HG02970 (cell line): Measurements from ENCODE around the gene CTIF.

ENCODE experiments used
- ATAC-seq: cut with Tn5 transposase; IDR thresholded peaks from one replicate; pipeline ENCODE4 v1.9.1; 2021; ENCODE audit warnings: mild to moderate bottlenecking, moderate library complexity, moderate number of reproducible peaks; ENCODE audit not compliant: unreplicated experiment, low FRiP score

The CTIF gene

DNA sequence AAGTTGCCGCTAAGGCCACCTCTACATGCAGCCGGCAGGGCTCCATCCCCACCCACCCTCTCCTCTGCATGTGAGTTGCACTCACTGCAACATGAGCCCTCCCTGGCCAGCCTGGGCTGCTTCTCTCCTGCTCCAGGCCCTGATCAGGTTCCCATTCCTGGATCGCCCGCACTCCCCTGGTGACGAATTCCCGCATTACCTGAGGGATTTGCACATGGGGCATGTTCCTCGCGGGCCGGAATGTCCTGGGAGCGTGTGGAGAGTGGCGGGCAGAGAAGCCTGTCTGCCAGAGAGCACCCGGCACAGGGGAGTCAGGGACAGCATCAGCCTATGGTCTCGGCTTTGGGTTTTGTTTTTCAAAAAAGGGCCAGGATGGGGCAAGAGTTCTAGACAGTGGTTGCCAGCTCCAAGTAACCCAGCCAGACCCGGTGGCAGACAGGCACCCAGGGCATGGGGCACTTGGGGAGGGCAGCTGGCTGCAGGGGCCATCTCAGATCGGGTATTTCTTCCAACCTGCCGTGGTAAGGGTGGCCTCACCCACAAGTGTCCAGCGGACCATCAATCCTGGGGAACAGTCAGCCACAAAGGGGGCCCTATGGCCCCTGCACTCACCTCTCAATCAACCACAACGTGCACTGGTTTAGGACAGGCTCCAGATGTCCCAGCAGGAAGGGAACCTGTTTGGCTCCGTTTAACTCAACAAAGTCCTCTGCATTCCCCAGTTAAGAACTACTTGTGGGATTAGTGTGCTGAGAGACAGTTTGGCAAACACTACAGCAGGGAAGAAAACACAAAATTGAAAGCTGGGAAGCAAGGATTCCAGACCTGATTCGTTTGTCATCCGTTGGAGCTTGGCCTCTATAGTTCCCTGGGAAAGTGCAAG lies 224.2 kb downstream of the CTIF start:
- no peak for ATAC-seq

DNA sequence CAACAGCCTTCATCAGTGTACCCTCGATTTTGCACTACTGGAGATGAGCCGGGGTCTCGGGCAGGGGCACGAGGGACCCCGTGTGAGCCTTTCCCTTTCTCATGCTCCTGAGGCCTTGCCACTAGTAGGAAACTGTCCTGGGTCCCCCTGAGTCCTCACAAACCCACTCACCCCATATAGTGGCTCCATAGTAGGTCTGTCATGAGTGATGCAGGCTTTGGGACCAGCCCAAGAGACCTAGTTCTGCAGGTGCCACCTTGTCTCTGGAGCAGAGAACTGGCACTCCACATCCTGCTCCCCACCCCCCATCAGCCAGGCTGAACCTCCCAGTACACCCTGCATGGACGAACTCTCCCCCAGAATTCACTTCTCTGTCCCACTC lies 224.9 kb downstream of the CTIF start:
- ATAC-seq: no peak

DNA sequence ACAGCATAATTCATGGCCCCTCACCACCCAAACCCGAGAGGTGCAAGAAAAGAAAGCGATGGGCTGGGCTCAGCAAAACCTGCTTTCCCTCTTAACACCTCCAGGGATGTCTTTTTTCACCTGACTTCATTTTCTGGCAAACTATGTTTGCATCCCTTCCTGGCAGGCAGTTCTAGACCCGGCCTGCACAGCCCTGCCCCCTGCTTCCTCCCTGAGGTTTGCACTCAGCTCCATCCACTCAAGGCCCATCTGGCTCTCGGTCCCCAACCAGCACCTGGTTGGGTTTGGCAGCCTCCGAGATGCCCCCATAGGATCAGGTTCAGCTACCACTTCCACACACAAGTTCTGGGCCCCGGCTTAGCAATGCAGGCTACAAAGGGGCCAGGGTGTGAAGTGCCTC lies 226.2 kb downstream of the CTIF start:
- ATAC-seq: no peak

DNA sequence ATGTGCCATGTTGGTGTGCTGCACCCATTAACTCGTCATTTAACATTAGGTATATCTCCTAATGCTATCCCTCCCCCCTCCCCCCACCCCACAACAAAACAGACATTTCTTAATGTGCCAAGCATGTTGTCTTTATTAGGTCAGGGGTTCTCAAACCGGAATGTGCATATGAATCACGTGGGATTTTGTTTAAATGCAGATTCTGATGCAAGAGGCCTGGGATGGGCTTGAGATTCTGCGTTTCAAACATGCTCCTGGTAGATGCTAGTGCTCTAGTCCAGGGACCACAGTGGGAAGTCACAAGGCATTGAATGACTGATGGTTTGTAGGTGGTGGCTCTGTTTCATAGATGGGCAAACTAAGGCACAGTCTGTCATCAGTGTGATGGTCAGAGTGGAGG lies 227.2 kb downstream of the CTIF start:
- no peak for ATAC-seq

DNA sequence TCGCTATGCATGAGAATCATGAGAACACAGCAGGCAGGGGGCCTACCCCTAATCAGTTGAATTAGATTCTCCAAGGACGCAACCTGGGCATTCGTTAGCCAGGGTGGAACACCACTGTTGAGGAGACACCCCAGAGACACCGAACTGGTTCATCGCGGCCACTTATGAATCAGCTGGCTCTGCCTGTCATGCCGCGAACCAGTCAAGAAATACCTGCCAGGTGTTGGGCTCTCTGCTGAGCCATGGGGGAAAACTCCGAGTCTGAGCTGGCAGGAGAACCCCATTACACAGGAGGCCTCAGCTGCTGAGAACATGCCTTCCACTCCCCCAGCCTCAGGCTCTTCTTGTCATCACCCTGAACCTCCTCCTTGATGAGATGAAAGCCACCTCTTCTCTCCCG lies 227.7 kb downstream of the CTIF start:
- ATAC-seq: no peak

DNA sequence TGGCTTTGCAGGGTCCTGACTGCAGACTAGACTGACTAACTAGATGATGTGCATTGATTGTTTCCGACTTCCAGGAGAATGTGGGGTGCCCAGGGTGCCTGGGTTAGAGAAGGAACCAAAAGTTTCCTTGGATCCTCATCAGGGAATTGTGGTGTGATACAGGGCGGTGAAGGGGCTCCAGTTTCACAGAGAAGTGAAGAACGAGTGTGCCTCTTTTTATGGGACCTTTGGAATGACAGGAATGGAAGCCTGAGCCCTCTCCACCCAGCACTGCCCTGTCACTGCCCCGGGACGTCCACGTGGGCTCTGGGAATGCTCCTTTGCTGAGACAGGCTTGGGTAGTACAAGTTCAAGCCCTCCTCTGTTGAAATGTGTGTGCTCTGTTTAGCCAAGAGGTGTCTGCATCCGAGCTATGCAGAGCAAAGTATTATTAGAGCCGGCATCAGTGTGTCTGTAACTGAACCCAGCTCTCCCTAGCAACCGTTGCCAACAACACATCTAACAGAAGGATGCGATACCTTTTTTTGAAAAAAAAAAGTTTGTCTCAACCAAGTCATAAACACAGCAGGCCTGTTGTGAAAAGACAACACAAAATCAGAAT lies 228.4 kb downstream of the CTIF start:
- no peak for ATAC-seq

DNA sequence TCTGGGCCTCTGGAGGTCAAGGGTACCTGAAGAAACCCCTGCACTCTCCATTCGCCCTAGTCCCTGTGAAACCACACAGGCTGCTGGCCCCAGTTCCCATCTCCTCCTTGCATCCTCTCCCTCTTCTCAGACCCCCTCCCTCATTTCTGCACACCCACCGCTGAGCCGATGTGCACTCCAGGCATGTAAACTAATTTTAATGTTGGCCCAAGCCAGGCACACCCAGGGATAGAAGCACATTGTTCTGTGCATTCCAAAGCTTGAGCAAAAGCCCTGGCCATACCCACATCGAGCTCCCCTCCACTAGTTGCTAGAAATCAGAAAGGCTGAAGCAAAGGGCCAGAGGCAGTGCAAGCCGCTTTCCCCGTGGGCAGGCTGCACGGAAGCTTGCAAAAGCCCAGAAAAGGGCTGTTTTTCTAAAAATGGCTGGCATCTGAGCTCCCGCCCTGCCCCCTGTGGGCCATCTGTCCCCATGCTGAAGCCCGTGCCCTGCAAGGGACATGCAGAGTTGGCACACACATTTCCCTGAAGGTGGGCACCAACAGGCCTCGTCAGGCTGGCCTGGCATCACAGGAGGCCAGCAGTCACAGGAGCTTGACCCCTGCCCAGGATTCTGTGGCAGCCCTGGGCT lies 230.3 kb downstream of the CTIF start:
- no peak for ATAC-seq

DNA sequence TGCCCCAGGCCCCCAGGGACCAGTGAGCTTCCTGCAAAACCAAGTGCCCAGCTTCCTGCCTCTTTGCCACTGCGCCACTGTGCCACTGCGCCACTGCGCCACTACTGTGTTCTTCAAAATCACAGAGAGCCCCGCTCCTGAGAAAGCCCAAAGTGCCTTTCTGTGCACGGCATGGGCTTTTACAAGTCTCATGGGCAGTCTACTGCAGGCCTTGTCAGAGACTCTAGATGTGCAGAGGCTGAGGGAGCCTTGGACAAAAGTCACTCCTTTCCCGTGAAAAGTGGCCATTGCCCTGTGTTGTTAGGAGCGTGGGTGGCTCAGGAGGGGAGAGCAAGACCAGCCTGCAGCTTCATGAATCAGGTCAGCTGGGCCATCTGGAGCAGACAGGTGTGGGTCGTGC lies 231.4 kb downstream of the CTIF start:
- no peak for ATAC-seq

DNA sequence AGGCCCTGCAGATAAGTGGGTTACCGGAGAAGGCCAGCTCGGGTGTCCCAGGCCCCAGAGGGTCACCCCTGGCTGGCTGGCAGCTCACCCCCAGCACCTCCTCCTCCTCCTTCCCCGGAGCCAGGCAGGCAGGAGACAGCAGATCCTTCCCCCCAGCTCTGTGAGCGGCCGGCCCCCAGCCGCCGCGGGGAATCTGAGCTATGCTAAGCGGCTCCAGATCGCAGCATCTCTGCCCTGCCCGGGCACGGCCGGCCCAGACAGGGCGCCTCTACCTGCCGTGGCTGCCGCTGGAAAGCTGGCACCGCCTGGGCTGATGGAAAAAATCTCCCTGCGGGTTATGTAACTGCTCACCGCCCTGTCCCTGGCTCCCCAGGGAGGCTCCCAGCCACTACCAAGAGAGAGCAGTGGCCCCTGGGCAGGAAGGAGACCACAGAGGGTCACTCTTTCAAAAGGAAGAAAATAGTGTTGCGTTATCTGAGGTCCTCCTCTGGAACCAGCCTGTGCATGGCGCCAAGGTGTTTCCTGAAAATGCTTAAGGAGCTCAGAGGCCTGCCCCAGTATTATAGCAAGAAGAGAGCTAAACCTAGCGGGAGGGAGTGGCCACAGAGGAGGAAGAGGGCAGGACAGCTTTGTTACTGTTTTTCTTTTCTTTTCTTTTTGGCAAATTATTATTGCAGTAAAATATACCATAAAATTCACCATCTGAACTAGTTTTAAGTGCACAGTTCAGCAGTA lies 233.0 kb downstream of the CTIF start:
- no peak for ATAC-seq

DNA sequence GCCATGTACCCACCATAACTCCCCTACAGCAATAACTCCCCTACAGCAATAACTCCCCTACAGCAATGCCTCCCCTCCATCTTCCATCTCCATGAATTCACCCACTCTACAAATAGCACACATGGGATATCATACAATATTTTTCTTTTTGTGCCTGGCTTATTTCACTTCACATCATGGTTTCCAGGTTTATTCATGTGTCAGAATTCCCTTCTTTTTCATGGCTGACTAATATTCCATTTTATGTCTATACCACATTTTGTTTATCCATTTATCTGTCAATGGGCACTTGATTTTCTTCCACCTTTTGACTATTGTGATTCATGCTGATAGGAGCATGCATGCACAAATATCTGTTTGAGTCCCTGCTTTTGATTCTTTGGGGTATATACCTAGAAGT lies 233.6 kb downstream of the CTIF start:
- ATAC-seq: no peak

DNA sequence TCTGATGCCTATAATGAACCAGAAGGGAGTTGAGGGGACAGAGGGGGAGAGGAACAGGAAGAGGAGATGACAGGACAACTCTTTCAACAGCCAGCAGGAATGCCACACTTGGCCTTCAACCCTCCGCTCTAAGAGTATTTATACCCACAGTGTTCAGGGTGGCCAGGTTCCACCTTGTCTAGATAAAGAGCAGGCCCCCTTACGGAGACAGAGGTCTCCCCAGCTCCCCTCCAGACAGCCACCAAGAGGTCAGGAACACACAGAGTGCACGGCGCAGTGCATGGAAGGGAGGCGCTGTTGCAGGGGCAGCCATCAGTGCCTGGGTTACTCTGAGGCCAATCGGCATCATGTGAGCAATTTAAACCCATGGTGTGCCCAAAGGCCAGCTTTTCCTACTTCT lies 235.0 kb downstream of the CTIF start:
- ATAC-seq: no peak

DNA sequence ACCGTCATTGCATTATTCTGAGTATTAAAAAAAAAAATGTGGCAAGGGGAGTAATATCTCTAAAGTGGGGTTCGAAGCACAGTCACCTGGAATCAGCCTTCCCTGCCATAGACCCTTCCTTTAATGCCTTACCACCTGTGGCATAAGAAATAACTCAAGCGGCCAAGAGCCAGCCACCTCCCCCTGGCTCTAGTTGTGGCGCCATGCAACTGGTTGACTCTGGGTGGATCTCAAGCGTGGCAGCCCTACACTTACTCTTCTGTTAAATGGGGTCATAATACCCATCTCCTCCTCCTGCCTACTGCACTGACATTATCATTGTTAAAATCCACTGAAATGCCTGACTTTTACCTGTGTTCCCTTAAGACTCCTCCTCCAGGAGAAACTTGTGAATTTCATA lies 236.1 kb downstream of the CTIF start:
- ATAC-seq: no peak

DNA sequence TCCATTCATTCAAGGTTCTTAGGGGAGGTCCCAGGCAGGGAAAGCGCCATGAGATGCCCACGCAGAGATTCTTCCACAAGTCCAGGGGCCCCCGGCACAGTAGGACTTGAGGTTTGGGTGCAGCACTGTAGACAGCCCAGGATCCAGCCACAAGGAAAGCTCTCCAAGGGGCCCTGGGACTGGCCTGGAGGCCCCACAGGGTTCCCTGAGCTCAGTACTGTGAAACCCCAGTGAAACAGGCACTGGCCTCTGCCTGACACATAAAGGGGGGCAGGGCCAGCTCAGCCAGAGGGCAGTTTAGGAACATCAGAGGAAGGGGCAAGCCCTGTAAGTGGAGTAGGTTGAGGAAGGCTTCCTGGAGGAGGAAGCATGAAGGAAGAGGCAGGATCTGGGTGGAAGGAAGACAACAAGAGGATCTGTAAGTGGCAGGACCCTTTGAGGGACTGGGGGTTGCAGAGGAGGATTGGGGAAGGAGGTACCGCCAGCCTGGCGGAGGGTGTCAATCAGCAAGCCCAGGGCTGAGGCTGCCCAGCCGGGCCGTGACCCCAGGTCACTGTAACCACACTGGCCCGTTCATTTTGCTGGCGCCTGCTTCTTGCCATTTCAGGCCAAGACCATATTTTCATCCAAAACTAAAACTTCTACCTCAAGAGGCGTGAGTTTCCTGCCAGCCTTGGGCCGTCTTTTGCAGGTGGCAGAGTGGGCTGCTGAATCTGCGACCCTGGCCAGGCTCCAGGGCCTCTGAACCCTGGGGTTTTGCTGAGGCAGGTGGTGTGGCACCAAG lies 236.7 kb downstream of the CTIF start:
- ATAC-seq: no peak

DNA sequence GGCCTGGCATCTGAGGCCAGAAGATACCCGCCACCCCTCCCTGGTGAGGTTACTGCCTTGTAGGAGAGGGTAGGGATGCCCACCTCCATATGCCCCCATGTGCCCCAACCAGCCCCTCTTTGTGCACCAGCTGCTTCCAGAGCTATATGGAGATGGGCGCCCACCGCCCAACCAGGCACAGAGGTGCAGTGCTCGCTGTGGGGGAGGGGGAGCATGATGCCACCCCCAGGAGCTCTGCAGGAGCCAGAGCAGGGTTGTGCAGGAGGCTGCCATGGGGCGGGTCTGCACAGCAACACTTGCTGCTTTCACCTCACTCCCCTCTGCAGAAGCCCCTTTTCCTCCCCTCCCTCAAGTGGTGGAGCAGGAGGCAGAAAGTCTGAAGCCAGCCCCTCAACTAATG lies 237.3 kb downstream of the CTIF start:
- ATAC-seq: no peak

DNA sequence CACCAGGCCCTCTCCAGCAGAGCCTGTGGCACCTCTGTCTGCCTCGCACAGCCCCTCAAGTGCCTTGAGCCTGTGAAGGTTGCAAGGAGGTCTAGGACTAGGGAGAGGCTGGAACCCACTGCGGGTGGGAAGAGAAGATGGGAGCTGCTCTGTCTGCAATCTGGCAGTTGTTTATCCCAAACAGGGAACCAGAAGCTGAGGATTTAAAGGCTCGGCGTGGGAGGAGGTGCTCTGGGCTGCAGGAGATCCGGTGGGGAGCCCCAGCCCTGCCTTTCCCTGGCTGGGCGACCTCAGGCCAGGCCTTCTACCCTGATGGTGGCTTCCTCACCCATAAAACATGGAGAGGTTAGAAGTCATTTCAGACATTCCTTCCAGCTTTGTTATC lies 237.8 kb downstream of the CTIF start:
- no peak for ATAC-seq

DNA sequence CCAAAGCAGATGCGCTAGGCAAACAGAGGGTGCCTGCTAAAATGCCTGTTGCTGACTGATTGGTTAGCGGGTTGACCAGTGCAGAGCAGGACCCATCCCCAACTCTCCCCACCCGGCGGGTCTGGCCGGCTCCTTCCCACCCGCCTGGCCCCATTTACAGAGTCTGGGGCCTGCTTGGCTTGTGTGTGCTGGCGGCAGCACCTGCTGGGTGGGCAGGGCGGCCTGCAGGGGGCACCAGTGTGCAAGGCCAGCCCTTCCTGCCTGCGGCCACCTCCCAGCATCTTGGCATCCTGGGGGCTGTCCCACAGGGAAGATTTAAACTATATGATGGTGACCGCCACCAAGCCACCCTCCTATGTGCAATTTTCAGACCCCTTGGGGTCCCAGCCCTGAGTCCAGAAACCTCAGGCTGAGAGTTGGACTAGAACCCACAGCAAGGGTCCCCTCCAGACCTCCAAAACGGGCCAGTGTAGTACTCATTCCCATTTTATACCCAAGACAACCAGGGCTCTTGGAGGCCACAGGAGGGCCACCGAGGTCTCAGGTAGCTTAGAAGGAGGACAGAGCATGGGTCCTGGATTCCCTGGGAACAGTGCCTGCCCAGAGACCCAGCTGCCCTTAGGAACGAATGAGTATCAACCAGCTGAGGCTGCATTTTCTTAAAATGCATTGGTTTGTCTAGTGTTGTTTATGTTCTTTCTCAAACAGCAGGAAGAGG lies 238.4 kb downstream of the CTIF start:
- no peak for ATAC-seq

DNA sequence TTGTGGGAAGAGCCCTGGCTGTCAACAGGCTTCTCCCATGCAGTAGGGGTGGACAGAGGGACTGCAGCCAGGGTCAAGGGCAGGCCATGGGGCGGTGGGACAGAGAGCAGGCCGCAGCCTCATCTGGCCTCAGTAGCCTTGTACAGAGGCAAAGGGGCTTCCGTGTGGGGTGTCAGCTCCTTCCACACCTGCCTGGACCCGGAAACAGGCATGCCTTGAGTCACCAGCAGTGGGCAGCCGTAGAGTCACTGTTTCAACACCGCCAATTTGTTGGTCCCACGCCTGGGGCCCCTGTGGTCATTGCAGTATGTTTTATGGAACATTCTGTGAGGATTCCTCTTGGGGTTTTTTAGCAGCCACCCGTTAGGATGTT lies 238.9 kb downstream of the CTIF start:
- ATAC-seq: no peak

DNA sequence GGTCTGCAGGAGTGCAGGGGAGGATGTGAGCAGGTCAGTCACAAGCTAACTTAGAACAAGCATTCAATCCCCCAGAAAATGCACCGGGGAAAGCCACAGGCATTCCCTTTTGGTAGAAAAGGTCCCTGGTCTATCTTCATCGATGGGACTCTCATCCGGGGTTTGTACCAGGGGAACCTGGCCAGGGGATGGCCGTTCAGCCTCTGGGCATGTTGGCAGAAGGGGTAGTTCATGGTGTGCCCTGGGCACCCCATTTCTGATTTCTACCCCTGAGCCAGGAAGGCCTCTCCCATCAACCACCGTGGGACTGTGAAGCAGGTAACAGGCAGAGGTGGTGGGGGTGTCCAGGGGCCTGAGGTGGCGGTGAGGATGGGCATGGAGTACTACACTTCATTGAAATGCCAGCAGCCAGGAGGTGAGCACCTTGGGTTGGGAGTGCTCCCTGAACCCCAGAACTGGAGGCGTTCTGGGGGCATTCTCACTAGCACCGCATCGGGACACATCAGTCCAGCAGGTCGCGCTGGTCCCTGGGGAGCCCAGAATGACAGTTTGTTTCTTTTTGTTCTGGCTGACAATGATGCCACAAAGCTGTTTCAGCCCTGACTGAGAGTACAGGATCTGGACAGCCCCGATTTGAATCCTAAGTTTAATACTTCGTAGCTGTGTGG lies 239.6 kb downstream of the CTIF start:
- no peak for ATAC-seq

DNA sequence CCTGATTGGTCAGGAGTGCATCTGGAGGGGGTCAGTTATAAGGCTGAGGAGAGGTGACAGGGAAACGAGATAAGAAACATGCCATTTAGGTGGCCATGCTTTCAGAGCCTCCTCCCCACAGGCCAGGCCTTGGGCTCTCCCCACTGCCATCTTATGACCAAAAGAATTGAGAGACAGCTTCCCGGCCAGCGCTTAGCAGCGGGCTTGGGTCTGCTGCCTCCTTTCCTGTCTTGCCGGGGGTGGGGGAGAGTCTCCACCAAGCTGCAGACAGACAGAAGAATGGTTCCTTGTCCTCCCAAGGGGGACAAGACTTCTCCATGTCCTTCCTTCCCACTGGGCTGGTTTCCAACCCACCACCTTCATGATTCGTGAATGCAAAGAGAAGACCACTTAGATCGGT lies 240.6 kb downstream of the CTIF start:
- no peak for ATAC-seq
